Globus pallidus (tissue), 1 donor: ENCODE measurements around the gene PPP1R12B.
"Not testable (repeated sequence)": the region's sequence is repeated elsewhere in the genome, so short reads cannot be mapped to it uniquely, and the experiment has no call there.

Experiments used
- DNase-seq: peaks from one replicate; pipeline ENCODE4 v3.0.0-alpha.2; 2015; ENCODE audit warnings: low spot score

PPP1R12B gene

GRCh38 chr1:202439308-202439707, 90.8 kb downstream of the PPP1R12B start:
- DNase-seq = no peak

GRCh38 chr1:202448140-202448539, 99.6 kb downstream of the PPP1R12B start:
- DNase-seq = not testable (repeated sequence)

DNA sequence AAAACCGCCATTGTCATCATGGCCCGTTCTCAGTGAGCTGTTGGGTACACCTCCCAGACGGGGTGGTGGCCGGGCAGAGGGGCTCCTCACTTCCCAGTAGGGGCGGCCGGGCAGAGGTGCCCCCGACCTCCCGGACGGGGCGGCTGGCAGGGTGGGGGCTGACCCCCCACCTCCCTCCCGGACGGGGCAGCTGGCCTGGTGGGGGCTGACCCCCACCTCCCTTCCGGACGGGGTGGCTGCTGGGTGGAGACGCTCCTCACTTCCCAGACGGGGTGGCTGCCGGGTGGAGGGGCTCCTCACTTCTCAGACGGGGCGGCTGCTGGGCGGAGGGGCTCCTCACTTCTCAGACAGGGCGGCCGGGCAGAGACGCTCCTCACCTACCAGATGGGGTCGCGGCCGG, 103.1 kb downstream of the PPP1R12B start:
- DNase-seq = not testable (repeated sequence)

DNA sequence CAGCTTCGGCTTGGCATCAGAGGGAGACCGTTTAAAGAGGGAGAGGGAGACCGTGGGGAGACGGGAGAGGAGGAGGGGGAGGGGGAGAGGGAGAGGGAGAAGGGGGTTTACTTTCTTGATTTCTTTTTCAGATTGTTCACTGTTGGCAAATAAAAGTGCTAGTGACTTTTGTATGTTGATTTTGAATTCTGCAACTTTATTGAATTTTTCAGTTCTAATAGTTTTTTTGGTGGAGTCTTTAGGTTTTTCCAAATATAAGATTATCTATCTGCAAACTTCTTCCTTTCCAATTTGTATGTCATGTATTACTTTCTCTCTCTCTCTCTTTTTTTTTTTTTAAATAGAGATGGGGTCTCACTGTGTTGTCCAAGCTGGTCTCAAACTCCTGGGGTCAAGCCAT, 104.0 kb downstream of the PPP1R12B start:
- DNase-seq = no peak

GRCh38 chr1:202456372-202457169, 108.1 kb downstream of the PPP1R12B start:
- DNase-seq = not testable (repeated sequence)

GRCh38 chr1:202458651-202459050, 110.2 kb downstream of the PPP1R12B start:
- not testable (repeated sequence) for DNase-seq

DNA sequence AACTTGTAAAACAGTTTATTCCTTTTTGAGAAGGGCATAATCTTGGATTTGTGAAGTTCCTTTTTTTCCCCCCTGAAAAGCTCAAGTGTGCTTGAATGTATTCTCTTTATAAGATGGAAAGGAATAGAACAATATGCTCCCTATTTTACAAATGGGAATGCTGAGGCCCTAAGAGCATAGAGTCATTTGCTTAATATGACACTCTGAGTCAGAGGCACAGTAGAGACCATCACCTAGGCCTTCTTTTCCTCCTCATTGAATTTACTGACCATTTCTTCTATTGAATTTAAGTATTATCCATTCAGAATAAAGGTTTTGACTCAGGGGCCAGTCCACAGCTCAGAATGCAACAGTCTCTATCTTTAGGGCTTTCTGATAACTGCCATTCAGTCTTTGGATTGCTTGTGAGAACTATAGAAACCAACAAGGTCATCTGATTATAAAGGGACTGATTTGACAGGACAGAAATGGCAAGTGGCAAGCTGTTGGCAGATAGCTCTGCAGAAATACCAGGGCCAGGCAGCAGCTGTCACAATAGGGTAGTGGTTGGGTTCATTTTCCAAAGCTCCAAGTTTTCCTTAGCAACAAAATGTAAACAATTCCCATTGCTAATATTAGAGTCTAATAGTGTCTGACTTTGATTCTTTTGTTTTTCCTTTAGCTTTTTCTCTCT, 111.1 kb downstream of the PPP1R12B start:
- peak; percentile 24 for DNase-seq

GRCh38 chr1:202460143-202460495, 111.6 kb downstream of the PPP1R12B start:
- not testable (repeated sequence) for DNase-seq

- DNase-seq = no peak
These were observed 114.0 kb downstream of the PPP1R12B start for GRCh38 chr1:202462342-202463076.

DNA sequence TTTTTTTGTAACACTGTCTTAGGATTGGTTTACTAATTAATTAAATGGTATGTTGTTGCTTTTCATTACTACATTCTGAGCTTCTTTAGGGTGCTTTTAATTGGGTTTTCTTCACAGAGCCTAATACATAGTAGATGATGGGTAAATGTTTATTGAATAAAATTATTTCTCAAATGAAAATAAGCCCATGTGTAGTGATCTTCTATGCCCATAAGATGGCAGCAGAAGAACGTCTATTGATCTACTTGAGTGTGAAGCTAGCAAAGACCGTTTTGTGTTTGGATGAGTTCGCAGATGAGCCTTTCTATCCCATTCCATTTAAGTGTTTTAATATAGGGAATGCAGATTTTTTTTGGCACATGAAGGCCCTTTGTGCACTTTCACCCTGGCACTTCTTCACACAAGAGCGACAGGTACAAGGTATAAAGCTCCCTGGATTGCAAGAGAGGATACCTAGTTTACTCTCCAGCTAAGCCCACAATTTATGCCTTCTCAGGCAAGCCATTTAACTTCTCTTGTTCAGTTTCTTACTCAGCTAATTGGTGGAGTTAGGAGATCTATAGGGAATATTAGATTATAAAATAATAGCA, 115.7 kb downstream of the PPP1R12B start:
- DNase-seq = peak; percentile 59

DNA sequence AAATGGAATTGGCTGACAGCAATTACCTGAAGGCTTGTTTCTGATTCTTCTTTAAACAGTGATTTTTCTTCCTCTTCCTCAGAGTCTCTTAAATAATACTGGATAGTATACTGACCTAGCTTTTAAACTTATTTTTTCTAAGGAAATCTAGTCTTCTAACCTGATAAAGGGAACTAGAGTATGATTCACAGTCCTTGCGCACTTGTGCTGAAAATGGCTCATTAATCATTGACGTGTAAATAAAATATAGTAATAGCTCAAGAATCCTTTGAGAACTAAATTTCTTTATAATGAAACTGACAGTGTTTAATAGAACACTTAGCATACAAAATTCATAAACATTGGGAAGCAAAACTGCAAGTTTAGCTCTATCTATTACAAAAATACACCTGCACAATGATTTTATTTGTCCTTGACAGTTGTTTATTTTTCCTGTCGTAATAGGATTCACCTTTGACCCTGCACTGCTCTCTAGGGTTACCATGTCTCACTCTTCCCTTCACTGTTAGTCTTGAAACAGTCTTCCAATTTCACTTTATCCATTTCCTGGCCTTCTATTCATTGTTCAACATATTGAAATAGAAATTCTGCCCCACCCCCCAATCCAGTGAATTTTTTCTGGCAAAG, 117.3 kb downstream of the PPP1R12B start:
- DNase-seq = not testable (repeated sequence)

- DNase-seq = not testable (repeated sequence)
These were observed 117.8 kb downstream of the PPP1R12B start for GRCh38 chr1:202466339-202466738.

DNA sequence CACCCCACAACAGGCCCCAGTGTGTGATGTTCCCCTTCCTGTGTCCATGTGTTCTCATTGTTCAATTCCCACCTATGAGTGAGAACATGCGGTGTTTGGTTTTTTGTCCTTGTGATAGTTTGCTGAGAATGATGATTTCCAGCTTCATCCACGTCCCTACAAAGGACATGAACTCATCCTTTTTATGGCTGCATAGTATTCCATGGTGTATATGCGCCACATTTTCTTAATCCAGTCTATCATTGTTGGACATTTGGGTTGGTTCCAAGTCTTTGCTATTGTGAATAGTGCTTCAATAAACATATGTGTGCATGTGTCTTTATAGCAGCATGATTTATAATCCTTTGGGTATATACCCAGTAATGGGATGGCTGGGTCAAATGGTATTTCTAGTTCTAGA, 118.9 kb downstream of the PPP1R12B start:
- DNase-seq = not testable (repeated sequence)

DNA sequence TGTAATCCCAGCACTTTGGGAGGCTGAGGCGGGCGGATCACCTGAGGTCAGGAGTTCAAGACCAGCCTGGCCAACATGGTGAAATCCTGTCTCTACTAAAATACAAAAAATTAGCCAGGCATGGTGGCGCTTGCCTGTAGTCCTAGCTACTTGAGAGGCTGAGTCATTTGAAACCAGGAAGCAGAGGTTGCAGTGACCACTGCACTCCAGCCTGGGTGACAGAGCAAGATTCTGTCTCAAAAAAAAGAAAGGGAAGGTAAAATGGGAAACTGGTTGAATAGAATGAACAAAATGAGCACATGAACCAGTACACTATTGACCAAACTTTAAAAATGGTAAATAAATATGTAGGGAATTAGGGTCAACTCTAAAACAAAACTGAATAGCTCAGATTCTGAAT, 120.2 kb downstream of the PPP1R12B start:
- DNase-seq = not testable (repeated sequence)

DNA sequence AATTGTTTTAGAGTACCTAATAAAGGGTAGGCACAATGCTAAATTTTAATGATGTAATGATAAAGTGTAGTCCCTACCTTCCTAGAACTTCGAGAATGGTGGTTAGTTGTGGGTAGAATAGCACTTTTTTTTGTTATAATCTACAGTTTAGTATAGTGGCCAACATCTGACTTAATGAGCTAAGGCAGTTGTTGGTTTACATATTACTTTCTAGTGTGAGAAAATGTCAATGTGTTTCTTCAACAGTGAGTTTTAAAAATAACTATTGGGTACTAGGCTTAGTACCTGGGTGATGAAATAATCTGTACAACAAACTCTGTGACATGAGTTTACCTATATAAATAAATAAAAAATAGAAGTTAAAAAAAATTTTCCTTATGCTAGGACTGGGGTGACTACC, 120.6 kb downstream of the PPP1R12B start:
- DNase-seq = not testable (repeated sequence)

- no peak for DNase-seq
These were observed 122.7 kb downstream of the PPP1R12B start for GRCh38 chr1:202471246-202471645.

DNA sequence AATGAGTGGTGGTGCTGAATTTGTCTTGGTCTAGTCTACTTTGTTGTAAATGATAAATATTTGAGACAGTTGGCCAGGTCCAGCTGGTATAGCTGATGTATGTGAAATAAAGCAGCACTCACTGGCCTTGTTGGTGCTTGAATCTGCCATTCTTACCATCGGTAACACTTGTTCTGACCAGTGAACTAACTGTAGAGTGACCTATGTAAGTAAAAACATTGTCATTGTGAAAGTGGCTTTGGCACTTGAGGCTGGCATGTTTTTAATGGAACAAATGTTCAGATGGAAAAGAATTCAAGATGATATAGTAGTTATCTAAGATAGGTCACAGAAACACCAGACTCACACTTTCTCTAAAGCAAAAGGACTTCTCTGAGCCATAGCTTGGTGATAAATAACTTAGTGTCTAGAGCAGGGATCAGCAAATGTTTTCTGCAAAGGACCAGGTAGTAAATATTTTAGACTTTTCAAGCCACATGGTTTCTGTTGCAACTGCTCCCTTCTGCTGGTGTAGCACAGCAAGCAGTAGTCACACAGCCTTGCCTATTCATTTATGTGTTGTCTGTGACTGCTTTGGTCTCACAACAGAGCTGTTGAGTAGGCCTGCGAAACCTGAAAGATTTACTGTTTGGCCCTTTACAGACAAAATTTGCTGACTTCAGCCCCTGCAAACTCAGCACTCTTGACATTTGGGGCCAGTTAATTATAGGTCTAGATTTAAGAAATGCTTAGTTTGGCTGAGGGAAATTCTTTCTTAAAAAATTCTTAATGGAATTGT, 124.0 kb downstream of the PPP1R12B start:
- peak; percentile 69 for DNase-seq

DNA sequence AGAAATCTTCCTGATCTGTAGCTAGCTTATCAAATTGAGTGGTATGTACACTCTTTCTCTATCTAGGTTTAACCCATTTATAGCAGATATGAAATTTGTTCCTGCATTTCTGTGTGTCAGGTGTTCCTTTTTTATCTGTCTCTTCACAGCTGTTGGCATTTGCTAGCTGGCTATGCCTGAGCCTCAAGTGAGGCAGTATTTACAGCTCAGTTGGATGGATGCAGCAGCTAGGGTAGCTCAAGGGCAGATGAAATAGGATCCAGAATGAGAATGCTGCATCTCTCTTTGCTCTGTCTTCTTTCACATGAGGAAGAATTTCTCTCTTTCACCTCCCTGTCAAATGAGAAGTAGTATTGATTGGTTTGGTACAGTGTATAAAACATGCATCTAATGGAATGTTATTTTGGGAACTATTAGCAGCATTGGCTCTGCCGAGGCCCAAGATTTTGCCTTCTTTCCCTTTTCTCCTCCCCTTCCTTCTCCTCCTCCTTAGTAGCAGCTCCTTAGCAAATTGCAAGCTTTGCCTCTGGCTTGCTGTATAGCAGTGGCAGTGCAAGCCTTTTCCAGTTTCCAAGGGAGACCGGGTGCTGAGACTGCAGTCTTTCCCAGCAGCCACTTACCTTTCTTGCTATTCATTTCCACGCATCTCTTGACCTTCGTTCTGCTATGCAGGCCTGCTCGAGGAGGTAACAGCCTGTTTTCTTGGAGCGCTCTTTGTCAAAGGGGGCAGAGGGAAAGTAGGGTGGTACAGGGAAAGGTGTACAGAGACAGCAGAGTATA, 125.0 kb downstream of the PPP1R12B start:
- DNase-seq = not testable (repeated sequence)

- not testable (repeated sequence) for DNase-seq
These were observed 131.2 kb downstream of the PPP1R12B start for GRCh38 chr1:202479661-202480060.

DNA sequence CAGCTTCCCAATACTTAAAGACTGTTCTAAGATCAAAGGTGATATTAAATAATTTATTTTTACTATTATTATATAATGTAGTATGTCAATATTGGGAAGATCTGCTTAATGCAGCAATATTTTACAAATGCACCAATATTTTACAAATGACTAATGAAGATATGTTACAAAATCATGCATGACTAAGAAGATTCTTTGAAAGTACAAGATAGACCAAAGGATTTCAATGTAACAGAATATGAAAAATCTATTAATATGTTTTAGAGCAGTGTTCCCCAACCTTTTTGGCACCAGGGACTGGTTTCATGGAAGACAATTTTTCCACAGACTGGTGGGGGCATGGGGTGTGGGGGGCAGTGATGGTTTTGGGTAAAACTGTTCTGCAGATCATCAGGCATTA, 132.1 kb downstream of the PPP1R12B start:
- DNase-seq = not testable (repeated sequence)
